Measurements from ENCODE around the gene FILIP1L.

DNA sequence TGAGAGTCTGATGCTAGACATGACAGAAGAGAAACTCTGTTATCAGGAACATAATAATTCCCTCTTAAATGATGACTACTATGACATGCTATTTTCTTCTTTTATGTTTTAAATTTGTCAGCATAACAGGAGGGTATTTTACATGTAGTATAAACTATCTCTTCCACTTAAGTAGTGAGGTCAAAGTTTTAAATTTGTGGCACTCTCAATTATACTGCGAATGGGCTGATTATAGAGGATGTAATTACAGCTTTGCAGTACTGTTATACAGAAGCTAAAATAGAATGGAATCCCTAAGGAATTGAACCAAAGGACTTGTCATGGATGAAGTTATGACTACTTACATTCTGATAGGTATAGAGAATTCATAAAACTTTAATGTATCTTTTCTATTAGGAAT is 262.3 kb downstream of the FILIP1L start:
- no peak for TF ChIP-seq POLR2A (IDR thresholded peaks at IDR 0.05)
- TF ChIP-seq, protein P1, sequence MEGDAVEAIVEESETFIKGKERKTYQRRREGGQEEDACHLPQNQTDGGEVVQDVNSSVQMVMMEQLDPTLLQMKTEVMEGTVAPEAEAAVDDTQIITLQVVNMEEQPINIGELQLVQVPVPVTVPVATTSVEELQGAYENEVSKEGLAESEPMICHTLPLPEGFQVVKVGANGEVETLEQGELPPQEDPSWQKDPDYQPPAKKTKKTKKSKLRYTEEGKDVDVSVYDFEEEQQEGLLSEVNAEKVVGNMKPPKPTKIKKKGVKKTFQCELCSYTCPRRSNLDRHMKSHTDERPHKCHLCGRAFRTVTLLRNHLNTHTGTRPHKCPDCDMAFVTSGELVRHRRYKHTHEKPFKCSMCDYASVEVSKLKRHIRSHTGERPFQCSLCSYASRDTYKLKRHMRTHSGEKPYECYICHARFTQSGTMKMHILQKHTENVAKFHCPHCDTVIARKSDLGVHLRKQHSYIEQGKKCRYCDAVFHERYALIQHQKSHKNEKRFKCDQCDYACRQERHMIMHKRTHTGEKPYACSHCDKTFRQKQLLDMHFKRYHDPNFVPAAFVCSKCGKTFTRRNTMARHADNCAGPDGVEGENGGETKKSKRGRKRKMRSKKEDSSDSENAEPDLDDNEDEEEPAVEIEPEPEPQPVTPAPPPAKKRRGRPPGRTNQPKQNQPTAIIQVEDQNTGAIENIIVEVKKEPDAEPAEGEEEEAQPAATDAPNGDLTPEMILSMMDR (IDR thresholded peaks at IDR 0.05 in 4 of 5, conservative IDR thresholded peaks at IDR 0.05 in 1 of 5), result no peak
